ENCODE measurements around the gene METTL14.

Gene METTL14

GRCh38 chr4:118762730-118763477 lies 77.7 kb downstream of the METTL14 start:
- TF ChIP-seq CTCF (IDR thresholded peaks at IDR 0.05; ENCODE audit: low read length, missing control alignments), result no peak
- no peak overlapping the region for H3K4me3 ChIP-seq (replicated peaks; ENCODE audit: low read depth, low read length)
- peak; percentile 66 for DNase-seq (ENCODE audit: low read depth)

All from fibroblast of pulmonary artery (primary cell).